Measurements from ENCODE around the gene TSPAN15.
"Not testable (repeated sequence)": the region's sequence is repeated elsewhere in the genome, so short reads cannot be mapped to it uniquely, and the experiment has no call there.

TSPAN15 gene

GRCh38 chr10:69467928-69468750 lies 16.9 kb downstream of the TSPAN15 start:
- DNase-seq = no peak

DNA sequence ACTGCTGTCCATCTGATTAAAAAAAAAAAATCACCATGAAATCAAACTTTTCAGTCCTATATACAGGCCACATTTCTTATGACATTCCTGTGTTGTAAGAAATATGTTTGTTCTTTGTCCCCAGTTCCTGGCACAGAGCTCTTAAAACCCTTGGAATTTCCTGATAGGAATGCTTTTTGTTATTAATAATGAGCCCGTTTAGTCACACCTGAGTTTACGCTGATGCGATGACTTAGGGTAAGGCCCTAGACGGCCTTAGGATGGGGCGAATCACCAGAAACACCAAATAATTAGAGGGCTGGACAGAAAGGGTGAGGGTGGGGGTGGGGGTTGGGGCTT lies 17.5 kb downstream of the TSPAN15 start:
- DNase-seq = no peak

DNA sequence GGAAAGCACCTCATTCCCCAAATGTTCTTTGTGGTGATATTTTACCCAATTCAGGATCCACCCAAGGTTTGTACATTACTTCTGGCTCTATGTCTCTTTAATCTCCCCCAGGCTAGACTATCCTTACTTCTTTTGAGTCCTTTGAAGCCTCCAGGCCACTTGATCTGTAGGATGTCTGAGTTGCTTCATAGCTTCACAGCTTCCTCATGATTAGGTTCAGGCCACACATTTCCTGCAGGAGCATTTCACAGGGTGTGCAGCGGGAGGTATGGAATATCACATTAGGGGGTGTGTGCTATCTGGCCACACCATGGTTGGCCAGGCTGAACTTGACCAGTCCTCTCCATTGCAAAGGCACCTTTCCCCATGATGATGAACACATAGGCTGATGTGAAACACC lies 18.7 kb downstream of the TSPAN15 start:
- no peak for DNase-seq

DNA sequence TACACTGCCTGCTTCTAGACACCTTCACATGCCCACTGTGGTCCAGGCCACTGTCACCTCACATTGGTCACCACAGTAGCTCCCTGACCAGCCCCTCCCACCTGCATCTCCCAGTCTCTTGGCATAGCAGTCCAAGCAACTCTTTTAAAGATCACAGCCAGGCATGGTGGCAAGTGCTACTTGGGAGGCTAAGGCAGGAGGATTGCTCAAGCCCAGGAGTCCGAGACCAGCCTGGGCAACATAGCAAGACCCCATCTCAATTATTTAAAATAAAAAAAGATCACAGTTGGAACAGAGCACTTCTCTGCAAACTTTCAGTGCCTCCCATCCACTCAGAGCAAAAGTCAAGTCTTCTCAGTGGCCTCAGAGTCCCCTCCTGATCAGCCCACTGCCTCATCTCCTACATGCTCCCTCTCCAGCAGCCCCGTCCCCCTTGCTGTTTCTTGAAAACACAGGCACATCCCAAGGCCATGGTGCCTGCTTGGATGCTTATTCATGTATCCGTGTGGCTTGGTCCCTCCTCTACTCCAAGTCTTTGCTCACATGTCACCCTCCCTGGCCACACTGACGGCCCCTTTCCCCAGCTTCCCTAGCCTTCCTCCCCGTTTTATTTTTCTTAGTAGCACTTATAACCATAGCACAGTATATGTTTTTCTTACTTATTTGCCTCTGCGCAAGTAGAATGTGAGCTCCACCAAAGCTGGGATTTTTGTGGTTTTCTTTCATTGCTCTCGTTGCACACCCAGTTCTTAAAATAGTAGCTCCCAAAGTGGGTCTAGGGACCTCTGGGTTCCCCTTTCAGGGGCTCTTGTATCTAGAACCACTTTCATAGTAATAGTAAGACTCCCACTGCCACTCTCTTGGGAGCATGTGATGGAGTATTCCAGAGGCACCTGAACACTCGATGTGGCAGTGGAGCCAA lies 19.5 kb downstream of the TSPAN15 start:
- DNase-seq = no peak

- no peak for DNase-seq
Observed at GRCh38 chr10:69472142-69472541, 20.9 kb downstream of the TSPAN15 start.

DNA sequence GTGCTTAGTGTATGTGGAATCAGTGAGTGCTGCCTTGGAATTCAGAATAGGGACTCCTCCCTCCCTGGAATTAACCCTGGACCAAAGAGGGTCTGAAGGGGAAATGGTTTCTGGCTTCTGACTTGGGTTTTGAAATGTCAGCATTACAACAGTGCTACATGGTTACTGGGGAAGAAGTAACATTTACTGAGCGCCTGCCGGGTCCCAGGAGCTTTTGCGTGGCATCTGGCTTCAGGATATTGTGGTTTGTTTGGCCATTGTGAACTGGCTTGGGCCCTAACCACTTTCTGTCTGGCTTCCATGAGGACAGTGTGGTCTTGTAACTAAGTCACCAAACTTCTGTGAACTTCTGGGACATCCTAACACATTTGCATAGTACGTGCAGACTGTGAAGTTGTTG lies 21.3 kb downstream of the TSPAN15 start:
- no peak for DNase-seq

DNA sequence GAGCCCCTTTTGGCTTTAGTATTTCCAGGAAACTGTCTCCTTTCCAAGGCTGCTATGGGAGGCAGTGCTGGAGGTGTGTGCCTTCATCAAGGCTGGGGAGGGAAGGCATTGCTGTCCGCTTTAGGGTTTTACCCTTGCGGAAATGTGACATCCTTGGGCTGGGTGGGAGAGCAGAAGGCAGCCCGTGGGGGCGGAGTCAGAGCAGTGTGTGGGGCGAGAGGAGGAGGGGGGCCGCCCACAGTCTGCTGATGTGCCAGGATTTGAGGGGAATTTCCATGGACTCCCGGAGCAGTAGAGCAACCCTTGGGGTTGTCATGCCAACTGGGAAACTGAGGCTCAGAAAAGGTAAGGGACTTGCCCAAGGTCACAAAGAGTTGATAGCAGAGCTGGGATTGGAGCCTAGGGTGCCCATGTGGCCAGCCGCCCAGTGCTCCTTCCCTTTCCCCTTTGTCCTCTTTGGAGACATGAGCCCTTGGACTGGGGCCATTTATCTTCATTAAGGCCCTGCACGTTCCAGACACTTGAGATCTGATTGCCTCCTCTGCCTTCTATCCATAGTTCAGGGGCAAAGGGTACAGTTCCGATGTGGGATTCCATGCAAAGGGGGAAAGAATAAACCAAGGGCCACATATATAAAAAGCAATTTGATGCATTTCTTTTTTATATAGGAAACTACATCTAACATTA lies 22.2 kb downstream of the TSPAN15 start:
- no peak for DNase-seq

DNA sequence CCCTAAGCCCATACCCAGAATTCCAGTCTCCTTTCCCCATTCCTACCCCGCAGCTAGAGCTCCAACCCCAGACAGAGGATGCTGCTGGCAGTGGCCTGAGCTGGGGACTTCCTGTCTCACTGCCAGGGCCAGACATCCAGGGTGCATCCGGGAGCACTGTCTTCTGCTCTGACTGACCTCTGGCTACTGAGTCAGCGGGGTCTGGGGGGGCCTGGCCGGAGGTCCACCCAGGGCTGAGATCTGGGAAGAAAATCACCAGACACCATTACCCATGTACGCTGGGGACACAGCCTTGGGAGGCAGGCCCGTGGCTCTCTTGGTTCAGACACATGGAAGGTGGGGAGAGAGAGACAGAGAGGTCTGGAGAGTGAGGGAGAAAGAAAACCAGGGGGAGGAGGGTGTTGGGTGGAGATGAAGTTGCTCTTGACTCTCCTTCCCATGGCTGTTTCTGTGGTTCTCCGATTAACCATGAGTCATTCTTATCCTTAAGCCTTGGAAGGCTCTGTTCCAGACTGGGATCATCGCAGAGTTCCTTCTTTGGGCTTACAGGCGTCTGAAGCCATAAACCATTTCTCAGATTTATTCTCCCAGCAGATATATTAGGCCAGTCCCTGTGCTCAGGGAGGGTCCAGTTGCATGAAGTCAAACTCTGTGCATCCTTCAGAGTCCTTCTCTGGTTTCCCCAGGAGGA lies 23.6 kb downstream of the TSPAN15 start:
- DNase-seq = no peak

- DNase-seq = no peak
Observed at GRCh38 chr10:69475433-69475830, 24.2 kb downstream of the TSPAN15 start.

DNA sequence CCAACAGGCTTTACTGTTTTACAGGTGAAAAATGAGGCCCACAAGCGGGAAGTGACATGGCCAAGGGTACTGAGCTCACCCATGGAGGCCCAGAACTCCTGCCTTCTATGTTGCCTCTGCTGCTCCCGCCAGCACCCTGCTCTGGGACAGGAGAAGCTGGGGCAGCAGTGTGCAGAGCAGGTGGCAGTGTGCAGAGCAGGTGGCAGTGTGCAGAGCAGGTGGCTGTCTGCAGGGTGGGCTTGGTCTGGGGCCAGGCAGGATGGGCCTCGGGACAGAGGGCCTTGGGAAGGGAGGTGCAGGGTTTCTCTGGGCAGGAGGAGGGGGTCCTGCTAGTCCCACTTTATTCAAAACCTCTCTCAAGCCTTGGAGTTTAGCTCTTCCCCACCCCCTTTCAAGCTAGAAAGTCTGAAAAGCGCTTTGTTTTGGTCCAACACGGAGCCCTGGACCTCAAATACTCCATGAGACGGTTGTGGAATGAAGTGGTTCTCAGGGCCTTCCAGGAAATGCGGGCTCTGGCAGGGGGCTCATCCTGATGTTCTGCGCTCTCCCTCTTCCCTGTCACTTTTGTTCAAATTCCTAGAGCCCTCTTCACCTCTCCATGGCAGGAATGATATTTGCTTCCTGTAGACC lies 26.8 kb downstream of the TSPAN15 start:
- DNase-seq = peak; percentile 19

DNA sequence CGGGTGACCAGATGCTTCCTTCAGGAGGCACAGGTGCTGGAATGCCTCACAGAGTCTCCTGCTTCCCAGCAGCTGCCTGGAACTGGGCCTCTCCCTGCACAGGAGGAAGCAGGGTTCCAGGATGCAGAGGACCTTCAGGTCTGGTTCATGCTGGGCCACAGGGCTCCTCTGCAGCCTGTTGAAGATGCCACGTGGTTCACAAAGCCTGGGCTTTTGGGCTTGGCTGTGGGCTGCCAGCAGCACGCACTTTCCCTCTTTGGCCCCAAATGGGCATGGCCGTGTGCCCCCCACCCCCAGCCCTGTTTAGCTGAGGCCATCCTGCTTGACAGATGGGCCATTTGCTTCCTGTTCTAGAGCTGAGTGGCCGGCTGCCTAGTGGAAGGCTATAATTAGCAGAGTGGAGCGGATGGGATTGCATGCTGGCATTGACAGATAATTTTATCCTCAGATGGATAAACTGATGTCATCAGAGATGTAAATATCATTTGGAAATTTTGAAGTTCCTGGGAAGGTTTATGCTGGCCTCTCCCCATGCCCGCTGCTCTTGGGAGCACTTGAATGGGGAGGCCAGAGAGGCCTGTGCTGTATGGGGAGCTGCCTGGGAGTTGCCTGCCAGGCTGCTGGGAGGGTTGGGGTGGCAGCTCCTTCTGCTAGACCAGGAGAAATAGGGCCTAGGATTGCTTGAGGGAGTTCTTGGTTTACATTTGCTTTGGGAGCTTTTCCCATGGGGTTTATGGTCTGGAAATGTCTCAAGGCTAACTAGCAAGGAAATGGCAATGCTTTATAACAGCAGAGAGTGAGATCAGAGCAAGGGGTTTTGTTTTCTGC lies 28.2 kb downstream of the TSPAN15 start:
- peak; percentile 87 for DNase-seq

DNA sequence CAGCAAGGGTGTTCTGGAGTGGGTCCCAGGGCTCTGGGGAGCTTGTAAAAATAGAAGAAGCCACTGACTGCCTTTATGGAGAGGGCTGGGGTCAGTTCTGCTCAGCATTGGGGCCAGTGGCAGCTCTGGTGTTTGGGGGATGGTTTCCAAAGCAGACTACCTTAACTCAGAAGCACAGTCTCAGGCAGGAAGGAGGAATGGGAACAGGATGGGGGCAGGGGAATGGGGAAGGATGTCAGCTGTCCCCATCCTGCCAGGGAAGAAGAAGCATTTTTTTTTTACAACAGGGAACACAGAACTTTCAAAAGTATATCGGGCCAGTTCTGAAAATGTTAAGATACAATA lies 28.8 kb downstream of the TSPAN15 start:
- no peak for DNase-seq

GRCh38 chr10:69481305-69481704 lies 30.0 kb downstream of the TSPAN15 start:
- DNase-seq = no peak

DNA sequence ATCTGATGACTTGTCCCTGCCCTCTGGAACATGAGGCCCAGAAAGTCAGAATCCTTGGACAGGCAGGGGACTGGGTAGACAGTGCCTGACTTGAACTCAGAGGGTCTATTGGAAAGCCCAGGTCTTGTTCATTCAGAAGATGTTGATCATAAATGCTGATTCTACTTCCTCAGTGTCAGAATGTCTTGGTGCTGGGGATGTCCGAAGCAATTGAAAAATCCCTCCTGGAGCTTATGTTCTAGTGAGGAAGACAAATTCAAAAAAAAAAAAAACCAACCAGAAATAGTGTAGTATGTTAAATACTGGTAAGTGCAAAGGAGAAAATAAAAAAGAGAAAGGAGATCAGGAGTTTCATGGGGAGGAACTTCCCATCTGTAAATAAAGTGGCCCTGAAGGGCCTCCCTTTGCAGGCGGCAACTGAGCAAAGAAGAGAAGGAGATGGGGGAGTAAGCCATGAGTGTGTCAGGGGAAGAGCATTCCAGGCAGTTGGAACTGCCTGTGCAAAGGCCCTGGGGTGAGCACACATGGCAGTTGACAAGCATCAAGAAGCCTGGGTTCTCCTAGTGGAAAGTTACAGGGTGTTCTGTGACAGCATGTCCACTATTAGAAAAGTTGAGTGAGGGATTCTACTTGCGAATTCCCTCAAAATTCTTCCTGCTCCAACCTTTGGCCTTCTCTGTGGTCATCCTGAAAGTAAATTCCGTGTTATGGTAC lies 30.7 kb downstream of the TSPAN15 start:
- no peak for DNase-seq

- DNase-seq = no peak
Observed at GRCh38 chr10:69483963-69484362, 32.7 kb downstream of the TSPAN15 start.

GRCh38 chr10:69484736-69485135 lies 33.5 kb downstream of the TSPAN15 start:
- DNase-seq = no peak

DNA sequence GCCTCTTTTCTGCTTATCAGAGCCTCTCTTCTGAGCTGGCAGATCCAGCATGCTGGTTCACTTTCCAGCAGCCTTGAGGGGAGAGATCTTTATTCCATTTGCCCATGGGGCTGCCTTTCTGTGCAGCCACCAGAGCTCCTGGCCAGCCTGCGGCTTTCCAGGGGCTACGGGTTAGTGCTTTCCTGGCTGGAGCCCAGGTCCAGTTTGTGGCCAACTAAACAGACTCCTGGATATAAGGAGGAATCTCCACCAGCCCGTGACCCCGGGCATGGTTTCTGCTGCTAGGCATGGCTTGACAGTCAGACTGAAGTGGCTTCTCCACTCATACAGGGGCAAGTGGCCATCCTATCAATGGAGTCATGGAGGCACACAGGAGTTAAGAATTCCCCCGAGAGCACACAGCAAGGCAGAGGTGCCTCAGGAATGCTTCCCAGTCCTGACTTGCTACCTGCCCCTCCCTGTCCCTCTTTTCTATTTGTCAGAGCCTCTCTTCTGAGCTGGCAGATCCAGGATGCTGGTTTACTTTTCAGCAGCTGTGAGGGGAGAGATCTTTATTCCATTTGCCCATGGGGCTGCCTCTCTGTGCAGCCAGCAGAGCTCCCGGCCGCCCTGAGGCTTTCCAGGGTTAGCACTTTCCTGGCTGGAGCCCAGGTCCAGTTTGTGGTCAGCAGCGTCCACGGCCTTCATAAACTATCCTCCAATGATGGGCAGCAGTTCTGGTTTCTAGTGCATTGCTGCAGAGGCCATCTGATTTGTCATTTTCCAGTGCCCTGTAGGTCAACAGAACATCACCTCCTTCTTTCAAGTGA lies 35.9 kb downstream of the TSPAN15 start:
- no peak for DNase-seq

DNA sequence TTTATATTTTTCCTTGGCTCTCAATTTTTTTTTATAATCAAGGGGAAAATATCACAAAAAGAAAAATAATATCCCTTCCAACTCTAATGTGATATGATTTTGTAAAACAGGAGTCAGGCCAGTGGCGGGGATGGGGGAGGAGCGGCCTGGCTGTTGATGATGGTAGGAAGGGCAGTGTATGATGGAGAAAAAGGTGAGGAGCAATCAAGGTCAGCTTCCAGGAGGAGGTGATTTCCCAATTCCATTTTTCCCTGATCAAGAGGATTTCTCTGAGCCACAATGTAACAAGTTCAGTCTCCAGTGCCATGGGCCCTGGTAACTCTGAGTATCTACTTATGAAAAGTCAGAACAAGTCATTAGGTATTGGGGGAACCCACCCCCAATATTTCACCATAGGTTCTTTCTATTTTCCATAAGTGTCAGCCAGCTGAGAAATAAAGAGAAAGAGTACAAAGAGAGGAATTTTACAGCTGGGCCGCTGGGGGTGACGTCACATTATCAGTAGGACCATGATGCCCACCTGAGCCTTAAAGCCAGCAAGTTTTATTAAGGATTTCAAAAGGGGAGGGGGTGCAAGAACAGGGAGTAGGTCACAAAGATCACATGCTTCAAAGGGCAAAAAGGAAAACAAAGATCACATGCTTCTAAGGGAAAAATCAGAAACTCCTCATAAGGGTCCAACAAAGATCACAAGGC lies 37.0 kb downstream of the TSPAN15 start:
- DNase-seq = not testable (repeated sequence)

- DNase-seq = not testable (repeated sequence)
Observed at GRCh38 chr10:69488856-69489255, 37.6 kb downstream of the TSPAN15 start.
